NCI-H1105 treated with DMSO at 0.1 percent for 48 hours (cell line): ENCODE measurements around the gene OR52A1.
A peak's percentile ranks its signal among the peaks of the same experiment; 100 is the strongest.

ENCODE experiments used
- DNase-seq: peaks from one replicate; lab custom pipeline; 2025; lab: John Stamatoyannopoulos, UW

Gene OR52A1

GRCh38 chr11:5131584-5132335 is 22.8 kb downstream of the OR52A1 start:
- DNase-seq = no peak

- DNase-seq = no peak
These were observed 25.1 kb downstream of the OR52A1 start for GRCh38 chr11:5129457-5129877.

GRCh38 chr11:5124891-5125620 is 29.5 kb downstream of the OR52A1 start:
- DNase-seq = no peak

- DNase-seq = peak; percentile 68
These were observed 30.6 kb downstream of the OR52A1 start for GRCh38 chr11:5123802-5124521.

- no peak for DNase-seq
These were observed 35.7 kb downstream of the OR52A1 start for GRCh38 chr11:5118893-5119292.

GRCh38 chr11:5117588-5117987 is 37.0 kb downstream of the OR52A1 start:
- DNase-seq = no peak

- DNase-seq = no peak
These were observed 39.2 kb downstream of the OR52A1 start for GRCh38 chr11:5115339-5115738.

- DNase-seq = no peak
These were observed 47.3 kb downstream of the OR52A1 start for GRCh38 chr11:5107285-5107684.

GRCh38 chr11:5103066-5103465 is 51.5 kb downstream of the OR52A1 start:
- DNase-seq = no peak

GRCh38 chr11:5102246-5102645 is 52.3 kb downstream of the OR52A1 start:
- no peak for DNase-seq

GRCh38 chr11:5096011-5096410 is 58.5 kb downstream of the OR52A1 start:
- DNase-seq = no peak
